Endodermal cell (in vitro differentiated cells): ENCODE results near the gene UNC5C. TPM values are rescaled to one million over a fixed set of nuclear protein-coding genes. Genes with fewer than 3 reads are reported as not detected.

Experiments used
- DNase-seq: peaks from one replicate; pipeline ENCODE4 v3.0.0-alpha.2; 2017
- H3K27ac ChIP-seq: 2 replicates; pipeline ENCODE4 v1.5.1; 2013; ENCODE audit warnings: mild to moderate bottlenecking, low read depth, low read length, moderate library complexity
- H3K27me3 ChIP-seq: 2 replicates; pipeline ENCODE4 v1.6.1; 2013; ENCODE audit warnings: mild to moderate bottlenecking, low read length, moderate library complexity; ENCODE audit not compliant: insufficient read depth, control insufficient read depth, poor library complexity, severe bottlenecking
- H3K36me3 ChIP-seq: 2 replicates; pipeline ENCODE4 v1.7.0; 2013; ENCODE audit warnings: mild to moderate bottlenecking, low read length, moderate library complexity; ENCODE audit not compliant: control insufficient read depth, insufficient read depth
- H3K4me1 ChIP-seq: one replicate; pipeline ENCODE4 v1.7.0; 2013; ENCODE audit warnings: low read length; ENCODE audit not compliant: control insufficient read depth, insufficient read depth
- H3K4me3 ChIP-seq: 2 replicates; pipeline ENCODE4 v1.5.1; 2013; ENCODE audit warnings: mild to moderate bottlenecking, low read length, moderate library complexity
- H3K9ac ChIP-seq: 2 replicates; pipeline ENCODE4 v1.6.1; 2013; ENCODE audit warnings: mild to moderate bottlenecking, low read length, moderate library complexity; ENCODE audit not compliant: poor library complexity, severe bottlenecking; ENCODE audit errors: extremely low read depth
- H3K9me3 ChIP-seq: 2 replicates; pipeline ENCODE4 v1.6.1; 2013; ENCODE audit warnings: mild to moderate bottlenecking, low read length, moderate library complexity; ENCODE audit not compliant: control insufficient read depth
- H3K27ac Mint-ChIP-seq: 2 replicates; pipeline ENCODE4 v1.8.0; 2020; ENCODE audit warnings: mixed read lengths
- H3K27me3 Mint-ChIP-seq: 2 replicates; pipeline ENCODE4 v1.8.0; 2021; ENCODE audit warnings: mild to moderate bottlenecking, mixed read lengths; ENCODE audit not compliant: insufficient read depth
- H3K36me3 Mint-ChIP-seq: 2 replicates; pipeline ENCODE4 v1.8.0; 2020; ENCODE audit warnings: low read depth, mixed read lengths
- H3K4me1 Mint-ChIP-seq: 2 replicates; pipeline ENCODE4 v1.8.0; 2020; ENCODE audit warnings: mixed read lengths
- H3K4me3 Mint-ChIP-seq: 2 replicates; pipeline ENCODE4 v1.8.0; 2020; ENCODE audit warnings: mild to moderate bottlenecking, moderate library complexity, mixed read lengths
- H3K9me3 Mint-ChIP-seq: 2 replicates; pipeline ENCODE4 v1.8.0; 2020; ENCODE audit warnings: mild to moderate bottlenecking, mixed read lengths
- WGBS, 2 experiments: methylation state at CpG; one replicate each; pipeline versions ENCODE4 v1.1.5 to v1.1.7; 2013; ENCODE audit warnings: missing lambda C conversion rate in 2 of 2, mixed read lengths in 1 of 2; ENCODE audit not compliant: insufficient coverage in 1 of 2, insufficient read length in 1 of 2; 5-methylcytosine and 5-hydroxymethylcytosine counted together
- total RNA-seq, 2 donors: library from RNA; stranded (reverse); fragmentation: NEBNext Ultra II Directional in 1 of 2; extraction: Animal tissue kit (Norgen Biotek cat#: 25700) in 1 of 2; gene quantifications; 2 replicates in 1 of 2; 3 replicates in 1 of 2; pipeline ENCODE4 v1.2.1, GENCODE V29; 2021
- TF ChIP-seq, protein P1 (sequence below): fragments of 200-600 bp; sonication (generic); conservative IDR thresholded peaks from 2 replicates; pipeline ENCODE4 v1.5.0; 2021; ENCODE audit warnings: antibody characterized with exemption, mild to moderate bottlenecking

The UNC5C gene
- total RNA-seq, 2 donors from 2014 or later, result 2.0 to 7.2 TPM

DNA sequence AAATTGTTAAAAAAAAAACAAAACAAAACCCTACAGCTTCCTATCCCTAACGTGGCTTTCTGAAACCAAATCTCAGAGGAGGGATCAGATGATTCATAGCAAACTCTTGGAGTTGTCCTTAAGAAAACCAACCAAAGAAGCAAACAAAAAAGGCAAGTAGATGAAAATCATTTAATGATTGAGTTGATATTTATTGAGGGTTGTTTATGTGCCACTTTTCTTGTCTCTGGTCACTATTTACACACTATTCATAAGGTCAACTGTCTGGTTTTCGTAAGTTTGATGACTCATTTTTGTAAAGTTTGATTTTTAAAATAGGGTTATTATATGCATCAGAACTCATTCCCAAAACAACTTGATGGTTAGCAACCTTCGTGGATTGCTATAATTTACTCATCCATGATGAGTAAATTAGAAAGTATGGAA lies 133.4 kb downstream of the UNC5C start:
- DNase-seq, result no peak
- H3K9me3 ChIP-seq, result no peaks in the 10 kb centered on the region
- 86% methylated on average over 3 of the region's 3 CpGs; no CpG with 5 or more reads in 1 of the 2 experiments for WGBS, 2 experiments
- H3K36me3 ChIP-seq, result no peaks in the 10 kb centered on the region
- H3K27me3 ChIP-seq, result peaks cover 26% of the 10 kb centered on the region
- TF ChIP-seq, protein P1, sequence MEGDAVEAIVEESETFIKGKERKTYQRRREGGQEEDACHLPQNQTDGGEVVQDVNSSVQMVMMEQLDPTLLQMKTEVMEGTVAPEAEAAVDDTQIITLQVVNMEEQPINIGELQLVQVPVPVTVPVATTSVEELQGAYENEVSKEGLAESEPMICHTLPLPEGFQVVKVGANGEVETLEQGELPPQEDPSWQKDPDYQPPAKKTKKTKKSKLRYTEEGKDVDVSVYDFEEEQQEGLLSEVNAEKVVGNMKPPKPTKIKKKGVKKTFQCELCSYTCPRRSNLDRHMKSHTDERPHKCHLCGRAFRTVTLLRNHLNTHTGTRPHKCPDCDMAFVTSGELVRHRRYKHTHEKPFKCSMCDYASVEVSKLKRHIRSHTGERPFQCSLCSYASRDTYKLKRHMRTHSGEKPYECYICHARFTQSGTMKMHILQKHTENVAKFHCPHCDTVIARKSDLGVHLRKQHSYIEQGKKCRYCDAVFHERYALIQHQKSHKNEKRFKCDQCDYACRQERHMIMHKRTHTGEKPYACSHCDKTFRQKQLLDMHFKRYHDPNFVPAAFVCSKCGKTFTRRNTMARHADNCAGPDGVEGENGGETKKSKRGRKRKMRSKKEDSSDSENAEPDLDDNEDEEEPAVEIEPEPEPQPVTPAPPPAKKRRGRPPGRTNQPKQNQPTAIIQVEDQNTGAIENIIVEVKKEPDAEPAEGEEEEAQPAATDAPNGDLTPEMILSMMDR, result no peak
- H3K27ac Mint-ChIP-seq, result no peak overlapping the region
- no peaks in the 10 kb centered on the region for H3K9me3 Mint-ChIP-seq
- H3K4me1 Mint-ChIP-seq, result peaks cover 19% of the 10 kb centered on the region
- H3K4me3 Mint-ChIP-seq, result no peak overlapping the region
- no peak overlapping the region for H3K9ac ChIP-seq
- H3K27me3 Mint-ChIP-seq, result peaks cover 4% of the 10 kb centered on the region
- no peak overlapping the region for H3K4me3 ChIP-seq
- no peaks in the 10 kb centered on the region for H3K36me3 Mint-ChIP-seq
- no peak overlapping the region for H3K27ac ChIP-seq
- peaks cover 5% of the 10 kb centered on the region for H3K4me1 ChIP-seq

GRCh38 chr4:95411371-95412088 lies 137.2 kb downstream of the UNC5C start:
- Mint-ChIP-seq H3K9me3 (no peaks in the 10 kb centered on the region), H3K27me3 (peaks cover 7% of the 10 kb centered on the region), H3K4me1 (peaks cover 6% of the 10 kb centered on the region), H3K36me3 (no peaks in the 10 kb centered on the region), H3K27ac (no peak overlapping the region), H3K4me3 (no peak overlapping the region)
- no peak for DNase-seq
- Histone ChIP-seq H3K27me3 (peaks cover 9% of the 10 kb centered on the region), H3K36me3 (no peaks in the 10 kb centered on the region), H3K9ac (no peak overlapping the region), H3K27ac (no peak overlapping the region), H3K4me3 (no peak overlapping the region), H3K9me3 (no peaks in the 10 kb centered on the region), H3K4me1 (no peaks in the 10 kb centered on the region)
- TF ChIP-seq, protein P1, result no peak
- 87% methylated on average over 4 of the region's 4 CpGs; no CpG with 5 or more reads in 1 of the 2 experiments for WGBS, 2 experiments

DNA sequence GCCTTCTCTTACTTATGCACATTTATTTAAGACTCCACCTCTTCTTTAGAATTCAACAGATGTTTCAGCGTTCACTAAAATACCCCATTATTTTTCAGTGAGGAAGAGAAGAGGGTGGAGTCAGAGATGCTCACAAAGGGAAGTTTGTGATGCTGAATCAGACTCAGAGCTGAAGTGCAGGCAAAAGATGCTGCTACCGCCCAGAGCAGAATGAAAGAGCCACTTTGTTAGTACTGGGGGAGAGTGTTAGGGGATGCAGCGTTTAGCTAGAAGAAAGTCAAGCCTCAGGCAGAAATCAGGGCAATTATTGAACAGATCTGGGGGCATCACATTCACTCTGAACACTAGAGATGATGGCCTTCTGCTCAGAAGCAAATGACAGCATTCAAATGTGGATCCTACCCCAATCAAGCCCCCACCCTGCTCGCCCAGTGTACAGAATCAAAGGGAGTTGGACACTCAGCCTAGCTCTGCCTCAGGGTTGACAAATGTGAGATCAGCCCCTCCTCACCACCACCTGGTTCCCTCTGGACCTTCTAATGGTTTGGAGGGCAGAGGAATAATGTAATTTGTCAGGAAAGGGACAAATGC lies 138.3 kb downstream of the UNC5C start:
- H3K9me3 Mint-ChIP-seq, result no peaks in the 10 kb centered on the region
- TF ChIP-seq, protein P1, result no peak
- H3K27ac Mint-ChIP-seq, result no peak overlapping the region
- Histone ChIP-seq H3K27ac (peak overlapping the region; percentile 56), H3K36me3 (no peaks in the 10 kb centered on the region), H3K4me3 (no peak overlapping the region), H3K9me3 (no peaks in the 10 kb centered on the region), H3K9ac (no peak overlapping the region), H3K27me3 (no peaks in the 10 kb centered on the region), H3K4me1 (no peaks in the 10 kb centered on the region)
- H3K27me3 Mint-ChIP-seq, result peaks cover 7% of the 10 kb centered on the region
- no peak for DNase-seq
- H3K4me3 Mint-ChIP-seq, result no peak overlapping the region
- no peaks in the 10 kb centered on the region for H3K36me3 Mint-ChIP-seq
- WGBS, 2 experiments, result 65 to 73% methylated on average over 2 to 4 of the region's 4 CpGs
- H3K4me1 Mint-ChIP-seq, result peaks cover 6% of the 10 kb centered on the region
